ENCODE measurements around the gene LURAP1L.

Gene LURAP1L

DNA sequence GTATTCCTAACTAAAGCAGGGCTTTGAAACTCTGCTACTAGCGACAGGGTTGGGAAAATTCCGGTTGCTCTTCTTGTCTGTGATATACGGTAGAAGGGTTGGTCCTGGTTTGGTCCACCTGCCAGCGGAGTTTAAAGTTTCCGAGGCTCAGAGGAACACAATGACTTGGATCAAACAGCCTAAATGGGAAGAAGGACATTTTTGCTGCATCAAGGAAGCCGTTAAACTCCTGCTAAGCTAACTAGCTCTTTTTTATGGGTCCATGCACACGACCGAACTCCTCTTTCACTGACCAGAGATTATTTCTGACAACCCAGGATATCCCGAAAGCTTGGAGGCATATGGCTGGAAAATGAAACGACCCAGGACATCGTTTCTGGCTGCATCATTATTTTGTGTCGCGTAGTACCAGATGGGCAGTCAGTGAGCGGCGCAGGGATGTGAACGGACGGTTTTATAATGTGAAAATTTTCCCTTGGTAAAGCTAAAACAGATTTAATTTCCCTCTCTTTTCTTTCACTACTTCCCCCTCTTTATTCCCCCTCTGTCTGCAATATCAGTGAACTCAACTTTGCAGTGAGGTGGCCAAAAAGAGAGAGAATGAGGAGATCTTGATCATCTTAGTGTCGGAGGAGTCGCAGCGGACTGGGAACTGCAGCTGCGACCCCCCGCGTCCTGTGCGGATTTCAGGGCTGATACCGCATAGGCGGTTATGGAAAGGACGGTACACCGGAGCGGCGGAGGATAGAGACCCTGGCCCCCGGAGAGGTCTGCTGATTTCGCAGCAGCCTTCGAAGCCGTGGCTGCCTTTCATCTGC is at the start of gene LURAP1L:
LURAP1L (plus strand) TSS at position 160 of the 818 bp plus-strand sequence. CDS start 696 bp downstream, outside the sequence.
- DNase-seq (ENCODE audit: extremely low read depth in 1 of 2, low read depth in 1 of 2): no peak

DNA sequence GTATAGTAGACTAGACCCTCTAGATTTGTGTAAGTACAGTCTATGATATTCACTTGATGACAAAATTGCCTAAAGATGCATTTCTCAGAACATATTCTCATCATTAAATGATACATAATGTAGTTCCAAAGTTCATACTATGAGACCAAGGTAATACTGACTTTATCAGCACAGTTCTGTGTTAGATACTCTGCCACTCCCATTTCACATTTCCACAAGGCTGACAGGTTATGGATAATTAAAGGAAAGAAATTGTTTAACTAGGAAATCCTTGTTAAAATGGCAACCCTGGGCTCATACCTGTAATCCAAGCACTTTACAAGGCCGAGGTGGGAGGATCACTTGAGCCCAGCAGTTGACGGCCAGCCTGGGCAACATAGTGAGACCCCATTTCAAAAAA is 48.0 kb upstream of the LURAP1L start:
- no peak for DNase-seq (ENCODE audit: extremely low read depth in 1 of 2, low read depth in 1 of 2)

GRCh38 chr9:12730198-12730597 is 44.6 kb upstream of the LURAP1L start:
- DNase-seq (ENCODE audit: extremely low read depth in 1 of 2, low read depth in 1 of 2): no peak

- DNase-seq (ENCODE audit: extremely low read depth in 1 of 2, low read depth in 1 of 2): no peak
Measured at GRCh38 chr9:12730927-12731326, 43.9 kb upstream of the LURAP1L start.

DNA sequence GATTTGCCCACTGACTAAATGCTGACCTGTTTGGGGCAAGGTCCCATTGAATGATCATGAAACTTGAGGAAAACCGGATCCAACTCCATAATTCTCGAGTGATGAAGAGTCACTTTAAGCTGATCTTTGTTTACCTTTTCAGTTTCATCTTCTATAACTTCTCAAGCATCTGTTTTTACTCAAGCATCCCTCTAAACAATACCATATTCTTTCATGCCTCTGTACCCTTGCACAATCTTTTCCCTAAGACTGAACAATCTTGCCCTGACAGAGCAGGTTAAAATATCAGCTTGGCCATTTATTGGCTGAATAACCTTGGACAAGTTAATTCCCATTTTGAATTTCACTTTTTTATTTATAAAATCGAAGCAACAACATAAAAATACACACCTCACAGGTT is 41.8 kb upstream of the LURAP1L start:
- DNase-seq (ENCODE audit: extremely low read depth in 1 of 2, low read depth in 1 of 2): no peak

GRCh38 chr9:12735665-12736064 is 39.2 kb upstream of the LURAP1L start:
- DNase-seq (ENCODE audit: extremely low read depth in 1 of 2, low read depth in 1 of 2): no peak

- no peak for DNase-seq (ENCODE audit: extremely low read depth in 1 of 2, low read depth in 1 of 2)
Measured at GRCh38 chr9:12737871-12738270, 36.9 kb upstream of the LURAP1L start.

DNA sequence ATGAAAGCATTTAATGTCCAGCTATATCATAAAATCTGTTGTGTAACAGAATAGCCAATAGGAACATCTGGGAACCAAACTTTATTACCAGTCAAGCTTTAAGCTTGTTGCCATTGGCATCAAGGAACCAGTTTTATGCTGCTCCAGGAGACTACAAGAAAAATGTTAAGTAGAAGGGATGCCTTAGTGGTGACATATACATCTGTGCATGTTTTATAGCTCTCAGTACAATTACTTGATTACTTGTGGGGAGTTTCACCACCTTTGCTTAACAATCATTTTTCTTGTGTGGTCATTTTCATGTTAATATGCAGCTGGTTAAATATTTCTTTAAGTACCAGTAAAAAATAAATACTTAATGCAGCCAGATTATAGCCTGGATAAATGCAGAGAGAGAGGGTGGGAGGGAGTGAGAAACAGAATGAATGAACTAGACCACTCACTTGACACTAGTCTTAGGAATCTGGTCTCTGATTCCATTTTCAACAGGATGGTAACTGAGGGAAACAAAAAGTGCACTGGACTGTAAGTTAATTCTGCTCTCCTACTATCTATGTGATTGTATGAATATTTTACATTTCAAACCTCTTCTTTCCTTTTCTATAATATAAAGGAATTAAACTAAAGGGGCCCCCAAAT is 35.7 kb upstream of the LURAP1L start:
- DNase-seq (ENCODE audit: extremely low read depth in 1 of 2, low read depth in 1 of 2): no peak

DNA sequence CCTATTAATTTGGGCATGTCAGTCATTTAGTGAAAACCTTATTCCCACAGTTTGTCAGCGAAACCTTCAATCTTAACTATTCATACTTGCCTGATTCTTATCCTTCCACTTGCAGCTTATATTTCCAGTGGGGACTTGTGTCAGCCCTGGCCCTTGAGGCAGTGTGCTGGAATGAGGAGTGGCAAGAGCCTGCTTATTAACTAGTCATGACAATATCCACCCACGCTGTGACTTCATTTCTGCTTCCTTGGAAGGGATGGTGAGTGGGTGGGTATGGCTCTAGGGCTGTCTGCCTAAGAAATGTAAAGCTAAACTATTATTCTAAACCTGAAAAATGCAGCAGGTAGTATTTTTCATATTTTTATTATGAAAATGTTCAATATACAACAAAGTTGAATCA is 34.0 kb upstream of the LURAP1L start:
- no peak for DNase-seq (ENCODE audit: extremely low read depth in 1 of 2, low read depth in 1 of 2)

DNA sequence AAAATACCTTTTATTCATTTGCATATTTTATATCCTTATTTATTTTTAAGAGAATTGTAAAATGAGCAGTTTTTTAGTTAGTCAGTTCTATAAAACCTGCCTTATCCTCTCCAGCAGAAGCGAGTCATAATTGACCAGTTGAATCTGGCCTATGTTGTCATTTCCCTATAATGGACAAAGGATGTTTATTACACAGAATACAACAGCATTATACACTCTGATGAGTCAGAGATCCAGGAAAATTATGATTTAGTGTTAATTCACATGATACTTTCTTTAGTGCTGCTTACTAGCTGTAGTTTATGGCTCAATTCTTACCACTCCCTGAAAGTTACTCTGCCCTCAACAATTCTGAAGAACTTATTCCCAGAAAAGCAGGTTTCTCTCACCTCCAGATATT is 26.8 kb upstream of the LURAP1L start:
- DNase-seq (ENCODE audit: extremely low read depth in 1 of 2, low read depth in 1 of 2): no peak

DNA sequence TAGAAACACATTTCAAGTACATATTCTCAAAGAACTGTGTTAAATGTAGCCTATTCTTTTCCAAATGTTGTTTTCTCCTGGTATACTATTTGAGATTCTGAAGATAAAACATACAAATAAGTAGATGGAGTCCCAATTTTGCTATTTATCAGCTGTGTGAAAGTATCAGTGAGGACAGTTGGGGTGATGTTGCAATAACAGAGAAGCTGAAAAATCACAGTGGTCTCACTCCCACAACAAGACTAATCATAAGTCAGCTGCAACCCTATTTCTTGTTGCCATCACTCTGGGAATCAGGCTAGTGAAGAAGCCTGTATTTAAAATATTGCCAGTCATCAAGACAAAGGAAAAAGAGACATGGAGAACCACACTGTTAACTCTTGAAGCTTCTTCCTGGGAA is 25.9 kb upstream of the LURAP1L start:
- DNase-seq (ENCODE audit: extremely low read depth in 1 of 2, low read depth in 1 of 2): no peak

GRCh38 chr9:12753931-12754330 is 20.9 kb upstream of the LURAP1L start:
- DNase-seq (ENCODE audit: extremely low read depth in 1 of 2, low read depth in 1 of 2): no peak

DNA sequence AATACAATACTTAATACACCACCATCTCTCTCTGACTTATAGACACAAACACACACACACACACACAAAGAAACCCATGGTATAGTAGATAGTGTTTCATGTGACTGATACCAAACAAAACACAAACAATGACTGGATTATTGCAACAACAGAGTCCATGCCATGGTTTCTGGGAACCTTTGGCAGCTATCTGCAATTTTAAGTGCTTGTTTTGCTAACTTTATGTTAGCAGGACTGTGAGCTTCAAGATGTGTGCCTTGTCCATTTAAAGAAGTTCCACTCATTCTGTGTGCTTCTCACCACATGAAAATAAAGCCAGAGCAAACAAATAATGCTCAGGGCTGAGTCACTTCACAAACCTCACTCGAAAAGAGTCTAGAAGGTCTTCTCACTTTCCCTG is 15.1 kb upstream of the LURAP1L start:
- DNase-seq (ENCODE audit: extremely low read depth in 1 of 2, low read depth in 1 of 2): no peak

DNA sequence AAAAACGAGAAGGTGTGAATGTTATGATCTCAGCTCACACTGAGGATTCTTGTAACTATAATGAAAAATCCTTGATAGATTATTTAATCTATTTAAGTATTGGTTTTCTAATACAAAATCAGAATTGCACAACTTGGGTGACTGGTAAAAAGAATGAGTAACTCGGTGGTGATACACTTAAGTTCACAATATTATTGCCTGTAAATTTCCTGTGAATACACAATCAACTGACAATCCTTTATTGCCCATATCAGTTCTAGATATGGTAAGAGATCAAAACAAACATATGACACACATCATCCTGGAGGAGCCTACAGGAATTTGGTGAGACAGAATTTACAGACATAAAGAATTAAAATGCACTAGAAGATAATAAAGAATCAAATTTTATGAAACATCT is 14.1 kb upstream of the LURAP1L start:
- no peak for DNase-seq (ENCODE audit: extremely low read depth in 1 of 2, low read depth in 1 of 2)

DNA sequence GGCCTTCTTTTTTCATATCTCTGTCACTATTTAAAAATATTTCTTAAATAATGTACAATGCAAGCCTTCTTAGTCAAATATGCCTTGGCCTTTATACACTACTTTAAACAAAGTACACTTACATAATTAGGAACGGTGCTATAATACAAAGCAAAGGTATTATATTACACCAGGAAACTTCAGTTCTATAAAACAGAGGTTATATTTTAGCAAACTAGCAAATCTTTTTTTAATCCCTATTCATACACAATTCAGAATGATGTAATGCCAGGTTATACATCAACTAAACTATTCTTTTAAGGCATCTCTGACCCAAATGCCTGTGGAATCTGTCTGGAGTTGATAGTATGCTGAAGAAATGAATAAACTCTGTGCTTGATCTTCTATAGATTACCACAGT is 10.7 kb upstream of the LURAP1L start:
- no peak for DNase-seq (ENCODE audit: extremely low read depth in 1 of 2, low read depth in 1 of 2)

GRCh38 chr9:12765088-12765798 is 9.6 kb upstream of the LURAP1L start:
- no peak for DNase-seq (ENCODE audit: extremely low read depth in 1 of 2, low read depth in 1 of 2)

- no peak for DNase-seq (ENCODE audit: extremely low read depth in 1 of 2, low read depth in 1 of 2)
Measured at GRCh38 chr9:12766357-12766756, 8.5 kb upstream of the LURAP1L start.

GRCh38 chr9:12770261-12770660 is 4.6 kb upstream of the LURAP1L start:
- DNase-seq (ENCODE audit: extremely low read depth in 1 of 2, low read depth in 1 of 2): no peak

DNA sequence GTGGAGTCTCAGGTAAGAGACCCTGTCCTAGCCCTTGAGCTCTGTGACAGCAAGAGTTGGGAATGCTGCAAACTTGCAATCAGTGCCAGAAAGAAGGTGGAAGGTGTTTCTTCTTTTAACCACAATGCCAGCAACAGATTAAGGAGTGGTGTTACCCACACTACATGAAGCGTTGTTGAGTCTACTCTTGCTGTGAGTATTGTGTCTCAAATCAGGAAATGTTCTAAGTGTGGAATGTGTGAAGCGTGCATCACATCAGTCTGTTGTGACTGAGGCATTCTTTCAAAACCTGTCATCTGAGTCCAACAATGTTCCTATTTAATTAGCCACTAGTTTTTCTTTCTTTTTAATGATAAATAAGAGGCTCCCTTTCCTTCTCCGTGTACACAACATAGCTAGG is 2.9 kb upstream of the LURAP1L start:
- DNase-seq (ENCODE audit: extremely low read depth in 1 of 2, low read depth in 1 of 2): no peak

- DNase-seq (ENCODE audit: extremely low read depth in 1 of 2, low read depth in 1 of 2): no peak
Measured at GRCh38 chr9:12773562-12773961, 1.3 kb upstream of the LURAP1L start.

- no peak for DNase-seq (ENCODE audit: extremely low read depth in 1 of 2, low read depth in 1 of 2)
Measured at GRCh38 chr9:12775679-12776512, 1.1 kb downstream of the LURAP1L start.
